WTC11 (cell line): Measurements from ENCODE around the gene ERBB4.

Source experiments
- ATF1 ChIP-seq: sonication (generic); formaldehyde crosslinking; IDR thresholded peaks from 2 replicates; pipeline ENCODE4 v1.8.1; 2023; ENCODE audit warnings: mild to moderate bottlenecking, moderate library complexity, missing genetic modification reagents
- ATF2 ChIP-seq: sonication (generic); formaldehyde crosslinking; IDR thresholded peaks from 2 replicates; pipeline ENCODE4 v1.8.1; 2022; ENCODE audit warnings: low read depth, missing genetic modification reagents, borderline replicate concordance
- CTCF ChIP-seq: fragments of 200-600 bp; IDR thresholded peaks from 2 replicates; pipeline ENCODE4 v1.8.0; 2022; ENCODE audit warnings: antibody characterized with exemption
- ELF4 ChIP-seq: sonication (generic); formaldehyde crosslinking; IDR thresholded peaks from 2 replicates; pipeline ENCODE4 v1.8.1; 2022; ENCODE audit warnings: low read depth, mild to moderate bottlenecking, moderate library complexity, missing genetic modification reagents
- ETV6 ChIP-seq: sonication (generic); formaldehyde crosslinking; IDR thresholded peaks from 2 replicates; pipeline ENCODE4 v1.8.1; 2022; ENCODE audit warnings: mild to moderate bottlenecking, missing genetic modification reagents
- IRF1 ChIP-seq: sonication (generic); formaldehyde crosslinking; IDR thresholded peaks from 2 replicates; pipeline ENCODE4 v1.8.0; 2023; ENCODE audit warnings: missing genetic modification reagents
- MAX ChIP-seq: sonication (generic); formaldehyde crosslinking; IDR thresholded peaks from 2 replicates; pipeline ENCODE4 v1.8.0; 2022; ENCODE audit warnings: mild to moderate bottlenecking, missing genetic modification reagents
- NR2C2 ChIP-seq: sonication (generic); formaldehyde crosslinking; IDR thresholded peaks from 2 replicates; pipeline ENCODE4 v1.8.0; 2022; ENCODE audit warnings: mild to moderate bottlenecking, missing genetic modification reagents
- TP53 ChIP-seq: sonication (generic); formaldehyde crosslinking; IDR thresholded peaks from 2 replicates; pipeline ENCODE4 v1.8.1; 2023; ENCODE audit warnings: mild to moderate bottlenecking, missing genetic modification reagents
- USF2 ChIP-seq: sonication (generic); formaldehyde crosslinking; IDR thresholded peaks from 2 replicates; pipeline ENCODE4 v1.8.1; 2023; ENCODE audit warnings: mild to moderate bottlenecking, missing genetic modification reagents, moderate library complexity
- ZNF512 ChIP-seq: sonication (generic); formaldehyde crosslinking; IDR thresholded peaks from 2 replicates; pipeline ENCODE4 v1.8.1; 2022; ENCODE audit warnings: missing genetic modification reagents, borderline replicate concordance

- no peak for TF ChIP-seq ELF4 (CRISPR knock-in tag)
- TF ChIP-seq MAX (CRISPR knock-in tag) = no peak
- TF ChIP-seq USF2 = no peak
- TF ChIP-seq ATF2 = no peak
- TF ChIP-seq ZNF512 (CRISPR knock-in tag) = no peak
- TF ChIP-seq ATF1 = no peak
- no peak for TF ChIP-seq CTCF
- no peak for TF ChIP-seq ETV6 (CRISPR knock-in tag)
- TF ChIP-seq NR2C2 (CRISPR knock-in tag) = no peak
- no peak for TF ChIP-seq IRF1 (CRISPR knock-in tag)
- no peak for TF ChIP-seq TP53 (CRISPR knock-in tag)
These were observed 54.0 kb downstream of the ERBB4 start for GRCh38 chr2:212484563-212485080.
